Femur (tissue), 1 donor: ENCODE measurements around the gene CCND1.
"Not testable (repeated sequence)": the region's sequence is repeated elsewhere in the genome, so short reads cannot be mapped to it uniquely, and the experiment has no call there.

ENCODE experiments used
- DNase-seq: peaks from one replicate; pipeline ENCODE4 v3.0.0-alpha.2; 2017

CCND1 gene

GRCh38 chr11:69618237-69618636, 22.7 kb upstream of the CCND1 start:
- DNase-seq = no peak

GRCh38 chr11:69620683-69621290, 20.2 kb upstream of the CCND1 start:
- DNase-seq = no peak

- not testable (repeated sequence) for DNase-seq
Observed at GRCh38 chr11:69622097-69622681, 18.8 kb upstream of the CCND1 start.

GRCh38 chr11:69624293-69624692, 16.7 kb upstream of the CCND1 start:
- no peak for DNase-seq

GRCh38 chr11:69625476-69625875, 15.5 kb upstream of the CCND1 start:
- DNase-seq = no peak

- DNase-seq = no peak
Observed at GRCh38 chr11:69627551-69627950, 13.4 kb upstream of the CCND1 start.

GRCh38 chr11:69630017-69630416, 10.9 kb upstream of the CCND1 start:
- no peak for DNase-seq

- no peak for DNase-seq
Observed at GRCh38 chr11:69630424-69630823, 10.5 kb upstream of the CCND1 start.

GRCh38 chr11:69632900-69633299, 8.1 kb upstream of the CCND1 start:
- DNase-seq = no peak

GRCh38 chr11:69634069-69634468, 6.9 kb upstream of the CCND1 start:
- no peak for DNase-seq

GRCh38 chr11:69634590-69634989, 6.4 kb upstream of the CCND1 start:
- no peak for DNase-seq

- DNase-seq = no peak
Observed at GRCh38 chr11:69635195-69635594, 5.8 kb upstream of the CCND1 start.

- DNase-seq = no peak
Observed at GRCh38 chr11:69635804-69636511, 5.0 kb upstream of the CCND1 start.

- peak; percentile 78 for DNase-seq
Observed at GRCh38 chr11:69636512-69637197, 4.3 kb upstream of the CCND1 start.

GRCh38 chr11:69637198-69637940, 3.6 kb upstream of the CCND1 start:
- no peak for DNase-seq

GRCh38 chr11:69637941-69638871, 2.8 kb upstream of the CCND1 start:
- DNase-seq = peak; percentile 71

GRCh38 chr11:69638941-69639681, 1.8 kb upstream of the CCND1 start:
- peak; percentile 96 for DNase-seq

GRCh38 chr11:69639831-69640230, 1.1 kb upstream of the CCND1 start:
- no peak for DNase-seq

GRCh38 chr11:69640260-69640994, 529 bp upstream of the CCND1 start:
- no peak for DNase-seq
